GM19372 (cell line): ENCODE results near the gene CR2.
"Not testable (repeated sequence)": the region's sequence is repeated elsewhere in the genome, so short reads cannot be mapped to it uniquely, and the experiment has no call there.

Experiments used
- ATAC-seq: cut with Tn5 transposase; IDR thresholded peaks from one replicate; pipeline ENCODE4 v1.9.1; 2021; ENCODE audit warnings: mild to moderate bottlenecking, low read depth, moderate library complexity; ENCODE audit not compliant: unreplicated experiment

Gene CR2

GRCh38 chr1:207454046-207454964 lies at the start of gene CR2:
Gene CR2 (plus strand): TSS chr1:207454328. CDS start chr1:207454419, 91 bp downstream.
- ATAC-seq = peak; percentile 74

- no peak for ATAC-seq
Measured at GRCh38 chr1:207404849-207405525, 49.1 kb upstream of the CR2 start.

GRCh38 chr1:207405814-207406213 lies 48.3 kb upstream of the CR2 start:
- no peak for ATAC-seq

- ATAC-seq = no peak
Measured at GRCh38 chr1:207407655-207408260, 46.4 kb upstream of the CR2 start.

- no peak for ATAC-seq
Measured at GRCh38 chr1:207412845-207413244, 41.3 kb upstream of the CR2 start.

GRCh38 chr1:207414606-207415108 lies 39.5 kb upstream of the CR2 start:
- peak; percentile 88 for ATAC-seq

GRCh38 chr1:207417076-207417475 lies 37.1 kb upstream of the CR2 start:
- no peak for ATAC-seq

- ATAC-seq = no peak
Measured at GRCh38 chr1:207418351-207418750, 35.8 kb upstream of the CR2 start.

- no peak for ATAC-seq
Measured at GRCh38 chr1:207420109-207420508, 34.0 kb upstream of the CR2 start.

- no peak for ATAC-seq
Measured at GRCh38 chr1:207421078-207421477, 33.0 kb upstream of the CR2 start.

GRCh38 chr1:207423560-207424292 lies 30.4 kb upstream of the CR2 start:
- no peak for ATAC-seq

- no peak for ATAC-seq
Measured at GRCh38 chr1:207424570-207425131, 29.5 kb upstream of the CR2 start.

- no peak for ATAC-seq
Measured at GRCh38 chr1:207427832-207428585, 26.1 kb upstream of the CR2 start.

- no peak for ATAC-seq
Measured at GRCh38 chr1:207428783-207429182, 25.3 kb upstream of the CR2 start.

- no peak for ATAC-seq
Measured at GRCh38 chr1:207429963-207430362, 24.2 kb upstream of the CR2 start.

- ATAC-seq = no peak
Measured at GRCh38 chr1:207430602-207431001, 23.5 kb upstream of the CR2 start.

GRCh38 chr1:207431508-207431907 lies 22.6 kb upstream of the CR2 start:
- no peak for ATAC-seq

- ATAC-seq = no peak
Measured at GRCh38 chr1:207433435-207433834, 20.7 kb upstream of the CR2 start.

GRCh38 chr1:207436746-207437145 lies 17.4 kb upstream of the CR2 start:
- not testable (repeated sequence) for ATAC-seq
